ENCODE measurements around the gene GPR17.

GPR17 gene

GRCh38 chr2:127700527-127701192 is 54.7 kb downstream of the GPR17 start:
- peak; percentile 98 for DNase-seq

GRCh38 chr2:127701193-127701650 is 55.3 kb downstream of the GPR17 start, which contains the start of gene SFT2D3:
TSS of gene SFT2D3 (plus strand) at chr2:127701497. CDS start at chr2:127701529, 32 bp downstream.
- peak; percentile 93 for DNase-seq

- peak; percentile 88 for DNase-seq
Measured at GRCh38 chr2:127701651-127702394, 55.9 kb downstream of the GPR17 start.

Measured in inflammatory macrophage treated with lipopolysaccharide for 4 hours (primary cell).